SJSA1 (cell line): Measurements from ENCODE around the gene CKS2. TPM values are rescaled to one million over a fixed set of nuclear protein-coding genes. Genes with fewer than 3 reads are reported as not detected.
"Not testable (repeated sequence)": the region's sequence is repeated elsewhere in the genome, so short reads cannot be mapped to it uniquely, and the experiment has no call there.

ENCODE experiments used
- DNase-seq, 2 experiments: peaks; one replicate each; pipeline ENCODE4 v3.0.0-alpha.2; 2015 to 2020; ENCODE audit warnings: low spot score in 2 of 2, low read depth in 1 of 2
- H3K27ac ChIP-seq: fragments of 250-450 bp; sonication (Bioruptor Pico); 2 replicates; pipeline ENCODE4 v1.5.1; 2020; ENCODE audit warnings: mild to moderate bottlenecking, moderate library complexity
- H3K27me3 ChIP-seq: fragments of 250-450 bp; sonication (Bioruptor Pico); replicated peaks from 2 replicates; pipeline ENCODE4 v1.5.1; 2020; ENCODE audit warnings: mild to moderate bottlenecking, moderate library complexity
- H3K36me3 ChIP-seq: fragments of 250-450 bp; sonication (Bioruptor Pico); 2 replicates; pipeline ENCODE4 v1.5.1; 2020; ENCODE audit warnings: mild to moderate bottlenecking
- H3K4me1 ChIP-seq: fragments of 250-450 bp; sonication (Bioruptor Pico); replicated peaks from 2 replicates; pipeline ENCODE4 v1.6.1; 2021; ENCODE audit warnings: mild to moderate bottlenecking
- H3K4me3 ChIP-seq: fragments of 250-450 bp; sonication (Bioruptor Pico); 2 replicates; pipeline ENCODE4 v1.5.1; 2020; ENCODE audit warnings: mild to moderate bottlenecking
- H3K9me3 ChIP-seq: fragments of 250-450 bp; sonication (Bioruptor Pico); replicated peaks from 2 replicates; pipeline ENCODE4 v1.5.1; 2020; ENCODE audit warnings: mild to moderate bottlenecking
- total RNA-seq: library from RNA; depleted of rRNA; stranded (reverse); fragments of >200 nt; shearing (Covaris generic); gene quantifications from 2 replicates; pipeline ENCODE4 v1.2.3, GENCODE V29; 2014

The CKS2 gene
- total RNA-seq, 1 experiment from 2014 or later = 327 TPM

DNA sequence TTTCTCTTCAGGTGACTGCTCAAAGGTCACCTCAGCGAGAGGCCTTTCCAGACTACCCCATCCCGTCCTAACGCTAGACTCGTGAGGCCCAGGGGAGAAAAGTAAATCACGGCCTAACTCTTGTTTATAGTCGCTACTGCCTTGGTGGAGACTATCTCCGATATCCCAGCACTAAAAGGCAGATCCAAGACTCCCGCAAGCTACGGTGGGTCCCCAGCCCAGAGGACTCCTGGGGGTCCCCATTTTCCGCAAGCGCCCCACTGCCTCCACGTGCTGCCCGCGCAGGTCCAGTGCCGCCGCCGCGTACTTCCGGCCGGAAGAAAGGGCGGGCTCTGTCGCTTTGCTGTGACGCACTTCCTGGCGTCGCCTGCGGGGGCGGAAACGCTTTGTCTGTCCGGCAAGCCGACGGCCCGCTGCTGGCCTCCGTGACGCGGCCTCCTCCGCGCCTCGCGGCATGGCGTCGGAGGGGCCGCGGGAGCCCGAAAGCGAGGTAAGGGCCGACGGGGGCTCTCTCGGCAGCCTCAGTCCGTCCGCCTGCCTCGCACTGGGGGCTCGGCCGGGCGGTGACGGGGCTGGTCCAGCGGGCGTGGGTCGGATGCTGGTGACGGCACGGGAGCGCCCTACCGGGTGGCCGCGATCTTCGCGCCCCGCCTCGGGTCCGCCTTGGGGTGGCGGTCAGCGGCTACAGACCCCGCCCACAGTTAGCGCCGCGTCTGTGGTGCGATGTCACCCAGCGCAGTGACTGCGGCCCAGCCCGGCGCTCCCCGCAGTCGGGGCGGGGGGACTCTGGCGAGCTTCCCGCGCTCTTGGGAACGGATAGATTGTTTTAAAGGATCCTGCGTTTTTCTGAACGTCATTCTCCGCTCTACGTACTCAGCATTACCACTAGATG, 7.4 kb downstream of the CKS2 start, which contains the start of gene SECISBP2:
Gene SECISBP2, plus strand, starts transcription at position 378 of the 892 bp plus-strand sequence. Its CDS starts 77 bp downstream, at position 455.
- Histone ChIP-seq H3K9me3 (no peaks in the 10 kb centered on the region), H3K4me1 (peaks cover 21% of the 10 kb centered on the region), H3K36me3 (peaks cover 49% of the 10 kb centered on the region), H3K27ac (peak within 1 kb of the TSS; percentile 100), H3K27me3 (no peaks in the 10 kb centered on the region), H3K4me3 (peak within 1 kb of the TSS; percentile 87)
- DNase-seq = peak; percentile 94 to 99

DNA sequence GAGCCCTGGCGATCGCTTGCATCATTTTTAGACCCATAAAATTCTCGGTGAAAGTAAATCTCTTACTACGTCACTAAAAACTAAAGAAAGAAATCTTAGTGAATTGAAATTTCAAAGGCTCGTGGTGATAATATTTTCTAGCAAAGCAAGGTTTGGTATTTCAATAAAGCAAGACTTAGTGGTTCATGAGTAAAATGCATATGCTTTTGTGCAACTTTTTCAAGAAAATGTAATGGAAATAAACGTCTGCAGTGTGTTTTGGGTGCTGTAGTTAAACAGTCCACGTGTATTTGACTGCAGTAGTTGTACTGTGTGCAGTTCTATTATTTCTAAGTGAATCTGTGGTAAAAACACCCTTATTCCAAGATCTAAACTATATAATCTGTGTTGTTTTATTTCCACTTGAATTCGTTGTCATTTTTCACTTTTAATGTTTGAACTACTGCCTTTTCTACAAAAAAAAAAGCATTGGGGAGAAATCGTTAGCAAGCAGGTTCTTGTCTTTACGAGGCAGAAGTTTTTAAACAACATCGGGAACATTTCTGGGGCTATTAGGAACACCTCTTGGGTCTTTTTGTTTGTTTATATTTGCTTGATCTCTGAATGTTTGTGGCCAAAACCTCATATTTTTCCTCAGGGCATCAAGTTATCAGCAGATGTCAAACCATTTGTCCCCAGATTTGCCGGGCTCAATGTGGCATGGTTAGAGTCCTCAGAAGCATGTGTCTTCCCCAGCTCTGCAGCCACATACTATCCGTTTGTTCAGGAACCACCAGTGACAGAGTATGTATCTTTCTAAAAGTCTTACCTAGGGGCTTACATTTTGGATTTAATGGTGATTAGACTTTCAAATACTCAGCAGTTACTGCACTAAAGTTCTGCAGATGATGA, 8.3 kb downstream of the CKS2 start:
- Histone ChIP-seq H3K27me3 (no peaks in the 10 kb centered on the region), H3K9me3 (no peaks in the 10 kb centered on the region), H3K4me3 (peak overlapping the region; percentile 87), H3K27ac (peak overlapping the region; percentile 100), H3K36me3 (peaks cover 40% of the 10 kb centered on the region), H3K4me1 (peaks cover 14% of the 10 kb centered on the region)
- DNase-seq = no peak

DNA sequence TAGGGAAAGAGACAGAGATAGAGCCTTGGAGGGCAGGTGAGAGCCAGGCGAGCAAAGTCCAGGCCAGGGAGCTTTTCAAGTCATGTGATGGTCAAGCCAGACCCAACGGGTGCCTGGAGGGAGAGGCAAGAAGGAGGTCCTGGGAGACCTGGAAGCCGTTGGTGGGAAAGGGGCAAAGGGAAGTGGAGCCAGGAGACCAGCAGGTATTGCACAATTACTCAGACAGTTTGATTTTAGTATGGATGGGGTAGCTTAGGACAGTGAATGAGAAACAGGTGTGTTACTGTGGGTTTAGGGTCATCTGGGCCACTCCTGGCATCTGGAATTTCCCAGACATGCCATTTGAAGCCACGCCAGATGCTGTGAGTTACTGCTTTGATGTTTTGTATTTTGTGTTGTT, 12.4 kb downstream of the CKS2 start:
- no peak overlapping the region for H3K4me3 ChIP-seq
- peaks cover 15% of the 10 kb centered on the region for H3K4me1 ChIP-seq
- no peak for DNase-seq
- H3K27me3 ChIP-seq = no peaks in the 10 kb centered on the region
- no peak overlapping the region for H3K27ac ChIP-seq
- H3K36me3 ChIP-seq = peaks cover 15% of the 10 kb centered on the region
- H3K9me3 ChIP-seq = no peaks in the 10 kb centered on the region

DNA sequence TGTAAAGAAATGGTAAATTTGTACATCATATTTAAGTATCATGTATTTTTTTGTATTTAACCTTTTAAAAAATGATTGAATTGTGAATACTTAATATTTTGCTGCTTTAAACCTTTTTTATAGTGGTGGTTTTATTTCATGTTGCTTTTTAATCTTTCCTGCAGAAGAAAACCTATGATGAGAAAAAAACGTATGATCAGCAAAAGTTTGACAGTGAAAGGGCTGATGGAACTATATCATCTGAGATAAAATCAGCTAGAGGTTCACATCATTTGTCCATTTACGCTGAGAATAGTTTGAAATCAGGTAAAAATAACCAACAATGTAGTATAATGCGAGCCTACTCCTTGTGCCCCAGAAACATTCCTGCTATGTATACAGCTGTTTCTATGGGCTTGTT, 14.7 kb downstream of the CKS2 start:
- DNase-seq = no peak
- H3K4me3 ChIP-seq = no peak overlapping the region
- H3K27me3 ChIP-seq = no peaks in the 10 kb centered on the region
- H3K4me1 ChIP-seq = peaks cover 10% of the 10 kb centered on the region
- no peaks in the 10 kb centered on the region for H3K9me3 ChIP-seq
- H3K36me3 ChIP-seq = peaks cover 36% of the 10 kb centered on the region
- no peak overlapping the region for H3K27ac ChIP-seq

DNA sequence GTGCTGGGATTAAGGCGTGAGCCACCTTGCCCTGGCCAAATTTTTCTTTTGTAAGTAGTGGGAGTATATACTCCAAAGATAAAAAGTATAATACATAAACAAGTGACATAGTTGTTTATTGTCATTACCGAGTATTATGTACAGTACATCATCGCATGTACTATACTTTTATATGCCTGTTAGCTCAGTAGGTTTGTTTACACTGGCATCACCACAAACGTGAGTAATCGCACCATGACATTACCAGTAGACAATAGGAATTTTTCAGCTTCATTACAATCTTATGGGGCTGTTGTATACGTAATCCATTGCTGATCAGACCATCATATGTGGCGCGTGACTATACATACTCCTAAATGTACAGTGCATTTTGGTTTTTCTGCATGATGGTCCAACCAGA, 17.1 kb downstream of the CKS2 start:
- H3K36me3 ChIP-seq = peaks cover 51% of the 10 kb centered on the region

DNA sequence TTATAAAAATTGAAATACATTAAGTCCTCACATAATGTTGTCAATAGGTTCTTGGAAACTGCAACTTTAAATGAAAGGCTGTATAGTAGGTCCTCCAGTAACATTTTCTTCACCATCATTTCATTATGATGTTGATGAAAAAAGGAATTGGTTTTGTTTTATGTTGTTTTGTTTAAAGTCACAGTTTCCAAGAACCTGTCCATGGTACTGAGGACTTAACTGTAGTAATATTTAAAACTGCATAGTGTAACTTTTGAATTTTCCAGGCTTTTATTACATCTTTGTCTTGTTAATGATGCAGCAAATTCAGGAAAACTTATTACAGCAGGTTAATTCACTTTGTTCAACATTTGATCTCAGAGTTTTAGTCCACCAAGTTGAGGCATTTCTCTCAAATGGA, 18.9 kb downstream of the CKS2 start:
- peaks cover 66% of the 10 kb centered on the region for H3K36me3 ChIP-seq
- H3K4me3 ChIP-seq = no peak overlapping the region
- no peak for DNase-seq
- peaks cover 10% of the 10 kb centered on the region for H3K4me1 ChIP-seq
- no peaks in the 10 kb centered on the region for H3K27me3 ChIP-seq
- H3K27ac ChIP-seq = no peak overlapping the region
- no peaks in the 10 kb centered on the region for H3K9me3 ChIP-seq

More for the DNA sequence above, 17.1 kb downstream of the CKS2 start:
- Histone ChIP-seq H3K4me3 (no peak overlapping the region), H3K27ac (no peak overlapping the region), H3K27me3 (no peaks in the 10 kb centered on the region), H3K9me3 (no peaks in the 10 kb centered on the region), H3K4me1 (peaks cover 10% of the 10 kb centered on the region)
- DNase-seq = peak in 1 of 2 experiments; percentile 33

DNA sequence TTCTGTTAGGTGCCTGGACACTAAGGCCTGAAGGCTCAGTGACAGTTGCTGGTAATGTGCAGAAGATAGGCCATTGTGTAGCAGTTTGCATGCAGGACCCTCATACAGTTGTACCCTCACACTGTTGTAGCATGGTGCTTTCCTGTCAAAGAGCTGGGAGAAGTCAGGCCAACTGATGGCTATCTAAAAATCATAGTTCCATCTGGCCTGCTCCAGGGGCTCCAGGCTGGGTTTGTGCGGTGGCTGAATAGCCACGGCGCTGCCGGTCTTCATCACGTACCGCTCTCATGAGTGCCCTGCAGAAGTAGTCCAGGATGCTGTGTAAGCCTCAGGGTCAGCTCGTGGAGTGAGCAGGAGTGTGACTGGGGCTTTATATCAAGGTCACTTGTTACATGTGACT, 19.5 kb downstream of the CKS2 start:
- Histone ChIP-seq H3K4me3 (no peak overlapping the region), H3K36me3 (peaks cover 69% of the 10 kb centered on the region), H3K9me3 (no peaks in the 10 kb centered on the region), H3K27me3 (no peaks in the 10 kb centered on the region), H3K27ac (no peak overlapping the region), H3K4me1 (peaks cover 10% of the 10 kb centered on the region)
- DNase-seq = no peak

DNA sequence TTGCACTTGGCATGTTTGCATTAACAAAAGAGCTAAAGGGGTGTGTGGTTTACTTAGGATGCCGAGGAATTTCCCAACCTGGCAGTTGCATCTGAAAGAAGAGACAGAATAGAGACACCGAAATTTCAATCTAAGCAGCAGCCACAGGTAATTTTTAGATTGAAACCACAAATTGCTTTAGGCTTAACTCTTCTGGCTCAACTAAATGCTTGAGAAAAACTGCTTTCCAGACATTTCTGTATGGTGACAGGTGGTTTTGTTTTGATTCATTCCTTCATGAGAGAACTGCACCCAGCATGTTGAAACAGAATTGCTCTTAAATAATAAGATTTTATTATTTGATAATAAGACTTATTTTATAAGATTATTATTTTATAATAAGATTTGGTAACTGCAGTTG, 28.8 kb downstream of the CKS2 start:
- Histone ChIP-seq H3K27me3 (no peaks in the 10 kb centered on the region), H3K9me3 (no peaks in the 10 kb centered on the region), H3K4me1 (no peaks in the 10 kb centered on the region), H3K4me3 (no peak overlapping the region), H3K36me3 (peaks cover 51% of the 10 kb centered on the region), H3K27ac (no peak overlapping the region)
- no peak for DNase-seq

DNA sequence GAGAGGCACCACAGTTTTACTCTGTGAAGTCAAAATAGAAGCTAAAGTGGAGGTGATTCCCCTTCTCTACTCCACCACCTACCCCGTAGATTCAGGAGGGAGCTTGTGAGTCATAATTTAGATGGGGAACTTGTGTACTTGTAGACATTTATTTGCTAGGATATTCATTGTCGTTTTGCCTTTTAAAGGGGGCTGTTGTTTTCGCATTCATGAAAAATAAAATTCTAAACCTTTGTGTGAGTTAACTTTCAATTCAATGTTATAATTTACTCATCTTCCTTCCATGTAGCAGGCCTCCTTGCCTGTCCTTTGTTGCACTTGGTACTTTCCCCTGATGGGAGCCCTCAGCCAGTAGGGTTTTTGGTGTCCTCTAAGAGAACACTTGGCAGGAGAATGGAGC, 29.3 kb downstream of the CKS2 start:
- no peak overlapping the region for H3K4me3 ChIP-seq
- peaks cover 49% of the 10 kb centered on the region for H3K36me3 ChIP-seq
- no peak overlapping the region for H3K27ac ChIP-seq
- no peaks in the 10 kb centered on the region for H3K4me1 ChIP-seq
- no peak for DNase-seq
- H3K9me3 ChIP-seq = no peaks in the 10 kb centered on the region
- H3K27me3 ChIP-seq = no peaks in the 10 kb centered on the region

DNA sequence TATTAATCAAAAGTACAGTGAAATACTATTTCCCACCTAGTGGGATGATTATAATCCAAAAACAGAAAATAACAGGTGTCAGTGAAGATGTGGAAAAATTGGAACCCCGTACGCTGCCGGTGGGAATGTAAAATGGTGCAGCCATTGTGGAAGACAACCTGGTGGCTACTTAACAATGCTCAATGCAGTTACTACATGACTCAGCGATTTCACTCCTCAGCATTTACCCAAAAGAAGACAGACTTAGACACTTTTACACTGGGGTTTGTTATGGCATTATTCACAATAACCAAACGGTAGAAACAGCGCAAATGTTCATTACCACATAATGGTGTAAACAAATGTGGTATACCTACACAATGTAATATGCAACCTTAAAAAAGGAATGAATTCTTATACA, 31.2 kb downstream of the CKS2 start:
- no peak overlapping the region for H3K4me3 ChIP-seq
- DNase-seq = no peak
- no peaks in the 10 kb centered on the region for H3K4me1 ChIP-seq
- H3K27me3 ChIP-seq = no peaks in the 10 kb centered on the region
- peaks cover 54% of the 10 kb centered on the region for H3K36me3 ChIP-seq
- H3K9me3 ChIP-seq = no peaks in the 10 kb centered on the region
- no peak overlapping the region for H3K27ac ChIP-seq

DNA sequence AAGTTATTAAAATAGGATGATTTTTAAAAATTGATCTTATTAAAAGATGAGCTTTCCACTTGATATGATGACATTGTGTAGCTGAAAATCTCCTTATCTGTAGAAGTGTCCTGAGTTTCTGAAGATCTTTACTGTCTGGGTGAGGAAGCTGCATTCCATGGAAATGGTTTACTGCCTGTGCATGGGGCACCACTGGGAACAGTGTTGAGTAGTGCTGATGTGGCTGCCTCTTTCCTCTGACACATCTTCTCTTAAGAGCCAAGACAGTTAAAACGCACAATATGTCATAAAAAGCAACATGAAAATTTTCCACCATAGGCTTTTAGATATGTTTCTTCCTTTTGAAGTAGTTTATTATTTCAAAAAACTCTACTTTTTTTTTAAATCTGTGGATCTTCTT, 32.0 kb downstream of the CKS2 start:
- peaks cover 47% of the 10 kb centered on the region for H3K36me3 ChIP-seq
- H3K27ac ChIP-seq = no peak overlapping the region
- no peaks in the 10 kb centered on the region for H3K9me3 ChIP-seq
- H3K27me3 ChIP-seq = no peaks in the 10 kb centered on the region
- H3K4me3 ChIP-seq = no peak overlapping the region
- DNase-seq = no peak
- H3K4me1 ChIP-seq = no peaks in the 10 kb centered on the region

DNA sequence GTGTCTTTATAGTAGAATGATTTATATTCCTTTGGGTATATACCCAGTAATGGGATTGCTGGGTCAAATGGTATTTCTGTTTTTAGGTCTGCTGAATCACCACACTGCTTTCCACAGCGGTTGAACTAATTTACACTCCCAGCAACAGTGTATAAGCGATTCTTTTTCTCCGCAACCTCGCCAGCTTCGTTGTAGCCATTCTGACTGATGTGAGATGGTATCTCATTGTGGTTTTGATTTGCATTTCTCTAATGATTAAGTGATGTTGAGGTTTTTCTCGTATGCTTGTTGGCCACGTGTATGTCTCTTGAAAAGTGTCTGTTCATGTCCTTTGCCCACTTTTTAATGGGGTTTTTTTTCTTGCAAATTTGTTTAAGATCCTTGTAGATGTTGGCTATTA, 32.8 kb downstream of the CKS2 start:
- H3K4me3 ChIP-seq, DNase-seq, H3K27me3 ChIP-seq, H3K27ac ChIP-seq, H3K9me3 ChIP-seq, H3K4me1 ChIP-seq: not testable (repeated sequence)
- H3K36me3 ChIP-seq = peaks cover 50% of the 10 kb centered on the region

DNA sequence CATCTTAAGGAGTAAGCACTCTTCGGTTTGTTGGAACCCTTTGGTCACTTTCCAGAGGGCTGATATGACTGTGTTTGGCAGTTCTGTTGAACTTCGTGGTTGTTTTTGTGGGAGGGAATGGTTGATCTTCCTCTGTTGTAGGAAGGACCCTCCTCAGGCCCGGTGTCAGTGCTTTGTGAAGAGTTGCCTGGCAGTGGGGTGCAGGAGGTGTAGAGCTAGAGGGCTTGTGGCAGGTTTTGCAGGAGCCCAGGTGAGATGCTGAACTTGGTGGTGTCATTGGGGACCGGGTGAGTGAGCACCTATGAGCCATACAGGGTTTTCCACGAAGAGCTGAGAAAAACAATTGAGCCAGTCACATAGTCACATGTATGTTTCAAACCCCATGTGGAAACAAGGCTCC, 34.5 kb downstream of the CKS2 start:
- peaks cover 62% of the 10 kb centered on the region for H3K36me3 ChIP-seq
- no peaks in the 10 kb centered on the region for H3K9me3 ChIP-seq
- no peak for DNase-seq
- H3K4me1 ChIP-seq = no peaks in the 10 kb centered on the region
- no peak overlapping the region for H3K4me3 ChIP-seq
- H3K27me3 ChIP-seq = no peaks in the 10 kb centered on the region
- no peak overlapping the region for H3K27ac ChIP-seq

DNA sequence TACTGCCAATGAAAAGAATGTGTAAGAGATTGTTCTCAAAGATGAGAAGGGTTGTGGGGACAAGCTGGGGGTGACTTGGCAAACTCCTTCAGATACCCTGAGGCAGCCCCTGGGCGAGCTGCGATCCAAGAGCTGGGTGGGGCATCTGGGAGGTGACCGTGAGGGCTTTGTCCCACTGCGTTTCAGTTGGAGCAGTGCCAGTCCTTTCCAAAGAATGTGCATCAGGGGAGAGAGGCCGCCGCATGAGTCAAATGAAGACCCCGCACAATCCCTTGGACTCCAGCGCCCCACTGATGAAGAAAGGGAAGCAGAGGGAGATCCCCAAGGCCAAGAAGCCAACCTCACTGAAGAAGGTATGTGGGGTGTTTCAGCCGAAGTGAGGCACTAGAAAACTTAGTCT, 35.7 kb downstream of the CKS2 start:
- Histone ChIP-seq H3K4me3 (no peak overlapping the region), H3K27me3 (no peaks in the 10 kb centered on the region), H3K36me3 (peaks cover 67% of the 10 kb centered on the region), H3K9me3 (no peaks in the 10 kb centered on the region), H3K4me1 (no peaks in the 10 kb centered on the region), H3K27ac (no peak overlapping the region)
- DNase-seq = no peak
